Testis (tissue), 2 donors: ENCODE measurements around the gene CDYL2.
"Not testable (repeated sequence)": the region's sequence is repeated elsewhere in the genome, so short reads cannot be mapped to it uniquely, and the experiment has no call there.

ENCODE experiments used
- POLR2A ChIP-seq: fragments of 450-650 bp; IDR thresholded peaks from one replicate; pipeline ENCODE4 v1.6.1; 2017; ENCODE audit warnings: antibody characterized with exemption, mild to moderate bottlenecking, moderate library complexity
- TF ChIP-seq, protein P1 (sequence below), 3 experiments: fragments of 450-650 bp in 2 of 3; fragments of 200-600 bp in 1 of 3; sonication (generic) in 1 of 3; IDR thresholded peaks; one replicate each; pipeline ENCODE4 v1.5.1; 2016 to 2019; ENCODE audit warnings: antibody characterized with exemption in 3 of 3, mild to moderate bottlenecking in 2 of 3, moderate library complexity in 1 of 3

DNA sequence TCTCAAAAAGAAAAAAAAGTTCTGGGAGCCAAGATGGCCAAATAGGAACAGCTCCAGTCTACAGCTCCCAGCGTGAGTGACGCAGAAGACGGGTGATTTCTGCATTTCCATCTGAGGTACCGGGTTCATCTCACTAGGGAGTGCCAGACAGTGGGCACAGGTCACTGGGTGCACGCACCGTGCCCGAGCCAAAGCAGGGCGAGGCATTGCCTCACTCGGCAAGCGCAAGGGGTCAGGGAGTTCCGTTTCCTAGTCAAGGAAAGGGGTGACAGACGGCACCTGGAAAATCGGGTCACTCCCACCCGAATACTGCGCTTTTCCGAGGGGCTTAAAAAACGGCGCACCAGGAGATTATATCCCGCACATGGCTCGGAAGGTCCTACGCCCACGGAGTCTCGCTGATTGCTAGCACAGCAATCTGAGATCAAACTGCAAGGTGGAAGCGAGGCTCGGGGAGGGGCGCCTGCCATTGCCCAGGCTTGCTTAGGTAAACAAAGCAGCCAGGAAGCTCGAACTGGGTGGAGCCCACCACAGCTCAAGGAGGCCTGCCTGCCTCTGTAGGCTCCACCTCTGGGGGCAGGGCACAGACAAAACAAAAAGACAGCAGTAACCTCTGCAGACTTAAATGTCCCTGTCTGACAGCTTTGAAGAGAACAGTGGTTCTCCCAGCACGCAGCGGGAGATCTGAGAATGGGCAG is 77.2 kb downstream of the CDYL2 start:
- TF ChIP-seq POLR2A: not testable (repeated sequence)
- TF ChIP-seq, protein P1, sequence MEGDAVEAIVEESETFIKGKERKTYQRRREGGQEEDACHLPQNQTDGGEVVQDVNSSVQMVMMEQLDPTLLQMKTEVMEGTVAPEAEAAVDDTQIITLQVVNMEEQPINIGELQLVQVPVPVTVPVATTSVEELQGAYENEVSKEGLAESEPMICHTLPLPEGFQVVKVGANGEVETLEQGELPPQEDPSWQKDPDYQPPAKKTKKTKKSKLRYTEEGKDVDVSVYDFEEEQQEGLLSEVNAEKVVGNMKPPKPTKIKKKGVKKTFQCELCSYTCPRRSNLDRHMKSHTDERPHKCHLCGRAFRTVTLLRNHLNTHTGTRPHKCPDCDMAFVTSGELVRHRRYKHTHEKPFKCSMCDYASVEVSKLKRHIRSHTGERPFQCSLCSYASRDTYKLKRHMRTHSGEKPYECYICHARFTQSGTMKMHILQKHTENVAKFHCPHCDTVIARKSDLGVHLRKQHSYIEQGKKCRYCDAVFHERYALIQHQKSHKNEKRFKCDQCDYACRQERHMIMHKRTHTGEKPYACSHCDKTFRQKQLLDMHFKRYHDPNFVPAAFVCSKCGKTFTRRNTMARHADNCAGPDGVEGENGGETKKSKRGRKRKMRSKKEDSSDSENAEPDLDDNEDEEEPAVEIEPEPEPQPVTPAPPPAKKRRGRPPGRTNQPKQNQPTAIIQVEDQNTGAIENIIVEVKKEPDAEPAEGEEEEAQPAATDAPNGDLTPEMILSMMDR (IDR thresholded peaks at IDR 0.05): not testable (repeated sequence)
